Gastroesophageal sphincter (tissue), 3 donors: ENCODE results near the gene ADORA3.

Experiments used
- EP300 ChIP-seq: sonication (generic); formaldehyde crosslinking; IDR thresholded peaks from one replicate; pipeline ENCODE4 v1.6.1; 2017; ENCODE audit warnings: antibody characterized with exemption, mild to moderate bottlenecking
- POLR2A ChIP-seq, 2 donors: fragments of 450-650 bp; IDR thresholded peaks; one replicate each; pipeline ENCODE4 v1.6.1; 2017; ENCODE audit warnings: antibody characterized with exemption in 2 of 2, mild to moderate bottlenecking in 2 of 2, moderate library complexity in 1 of 2
- POLR2AphosphoS5 ChIP-seq: sonication (generic); formaldehyde crosslinking; IDR thresholded peaks from one replicate; pipeline ENCODE4 v1.6.1; 2017; ENCODE audit warnings: antibody characterized with exemption
- TF ChIP-seq, protein P1 (sequence below), 4 experiments: fragments of 200-600 bp in 2 of 4; fragments of 450-650 bp in 2 of 4; sonication (generic) in 1 of 4; IDR thresholded peaks; one replicate each; pipeline ENCODE4 v1.5.1; 2017 to 2019; ENCODE audit warnings: antibody characterized with exemption in 4 of 4, mild to moderate bottlenecking in 2 of 4, moderate library complexity in 2 of 4

DNA sequence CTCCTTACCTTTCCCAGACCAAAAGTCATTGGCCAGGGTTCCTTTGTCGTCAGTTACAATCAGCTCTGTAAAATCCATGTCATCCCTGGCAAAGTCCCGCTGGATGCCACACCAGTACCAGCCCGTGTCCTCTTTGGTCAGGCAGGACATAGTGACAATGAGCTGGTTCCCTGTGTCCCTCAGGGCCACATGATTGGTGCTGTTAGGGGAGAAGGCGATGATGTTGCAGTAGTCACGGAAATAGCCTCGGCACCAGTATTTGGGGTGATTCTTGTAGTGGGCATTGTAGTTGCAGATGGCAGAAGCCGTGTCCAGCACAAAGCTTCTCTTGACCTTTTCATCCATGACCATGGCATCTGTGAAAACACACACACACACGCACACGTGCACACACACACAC is 14.8 kb downstream of the ADORA3 start:
- TF ChIP-seq EP300 = no peak
- TF ChIP-seq, protein P1, sequence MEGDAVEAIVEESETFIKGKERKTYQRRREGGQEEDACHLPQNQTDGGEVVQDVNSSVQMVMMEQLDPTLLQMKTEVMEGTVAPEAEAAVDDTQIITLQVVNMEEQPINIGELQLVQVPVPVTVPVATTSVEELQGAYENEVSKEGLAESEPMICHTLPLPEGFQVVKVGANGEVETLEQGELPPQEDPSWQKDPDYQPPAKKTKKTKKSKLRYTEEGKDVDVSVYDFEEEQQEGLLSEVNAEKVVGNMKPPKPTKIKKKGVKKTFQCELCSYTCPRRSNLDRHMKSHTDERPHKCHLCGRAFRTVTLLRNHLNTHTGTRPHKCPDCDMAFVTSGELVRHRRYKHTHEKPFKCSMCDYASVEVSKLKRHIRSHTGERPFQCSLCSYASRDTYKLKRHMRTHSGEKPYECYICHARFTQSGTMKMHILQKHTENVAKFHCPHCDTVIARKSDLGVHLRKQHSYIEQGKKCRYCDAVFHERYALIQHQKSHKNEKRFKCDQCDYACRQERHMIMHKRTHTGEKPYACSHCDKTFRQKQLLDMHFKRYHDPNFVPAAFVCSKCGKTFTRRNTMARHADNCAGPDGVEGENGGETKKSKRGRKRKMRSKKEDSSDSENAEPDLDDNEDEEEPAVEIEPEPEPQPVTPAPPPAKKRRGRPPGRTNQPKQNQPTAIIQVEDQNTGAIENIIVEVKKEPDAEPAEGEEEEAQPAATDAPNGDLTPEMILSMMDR (IDR thresholded peaks at IDR 0.05) = no peak
- TF ChIP-seq POLR2A (IDR thresholded peaks at IDR 0.05) = no peak
- no peak for TF ChIP-seq POLR2AphosphoS5
